Neuronal stem cell (in vitro differentiated cells): ENCODE data around the gene AHCYL2.
"Not testable (repeated sequence)": the region's sequence is repeated elsewhere in the genome, so short reads cannot be mapped to it uniquely, and the experiment has no call there.

Experiments
- DNase-seq: peaks from one replicate; pipeline ENCODE4 v3.0.0-alpha.2; 2013; ENCODE audit warnings: low spot score
- H2AFZ ChIP-seq: one replicate; pipeline ENCODE4 v1.6.1; 2013; ENCODE audit warnings: mild to moderate bottlenecking, low read length, inconsistent platforms
- H2AK5ac ChIP-seq: 2 replicates; pipeline ENCODE4 v1.6.1; 2013; ENCODE audit warnings: low read depth, mild to moderate bottlenecking, inconsistent platforms, low read length, moderate library complexity, mixed read lengths
- H2BK120ac ChIP-seq: 2 replicates; pipeline ENCODE4 v1.6.1; 2013; ENCODE audit warnings: low read depth, mild to moderate bottlenecking, inconsistent platforms, low read length, moderate library complexity, mixed read lengths
- H2BK12ac ChIP-seq: one replicate; pipeline ENCODE4 v1.6.1; 2013; ENCODE audit warnings: low read length, inconsistent platforms
- H2BK15ac ChIP-seq: 2 replicates; pipeline ENCODE4 v1.6.1; 2013; ENCODE audit warnings: mild to moderate bottlenecking, low read length, inconsistent platforms, mixed read lengths
- H2BK5ac ChIP-seq: one replicate; pipeline ENCODE4 v1.6.1; 2013; ENCODE audit warnings: inconsistent platforms, mild to moderate bottlenecking, low read length, moderate library complexity
- H3K14ac ChIP-seq: one replicate; pipeline ENCODE4 v1.6.1; 2013; ENCODE audit warnings: low read length, inconsistent platforms
- H3K18ac ChIP-seq: 2 replicates; pipeline ENCODE4 v1.6.1; 2013; ENCODE audit warnings: low read length, inconsistent platforms
- H3K23ac ChIP-seq: 2 replicates; pipeline ENCODE4 v1.6.1; 2013; ENCODE audit warnings: low read depth, mild to moderate bottlenecking, mixed read lengths, low read length, inconsistent platforms; ENCODE audit not compliant: poor library complexity
- H3K27ac ChIP-seq: replicated peaks from 3 replicates; pipeline ENCODE4 v1.5.1; 2013; ENCODE audit warnings: low read length, inconsistent platforms
- H3K27me3 ChIP-seq, 3 experiments: 2 replicates each; pipeline ENCODE4 v1.6.1; 2013; ENCODE audit warnings: low read length in 3 of 3, mild to moderate bottlenecking in 2 of 3, inconsistent platforms in 1 of 3, low read depth in 1 of 3, mixed read lengths in 1 of 3, moderate library complexity in 1 of 3; ENCODE audit not compliant: control insufficient read depth in 3 of 3, insufficient read depth in 3 of 3
- H3K36me3 ChIP-seq, 2 donors: replicated peaks in 1 of 2; 2 replicates each; pipeline ENCODE4 v1.6.1; 2013; ENCODE audit warnings: low read length in 2 of 2; ENCODE audit not compliant: control insufficient read depth in 2 of 2, insufficient read depth in 2 of 2
- H3K4ac ChIP-seq: 2 replicates; pipeline ENCODE4 v1.6.1; 2013; ENCODE audit warnings: inconsistent platforms, mild to moderate bottlenecking, low read length, moderate library complexity
- H3K4me1 ChIP-seq, 2 donors: 1 replicate in 1 of 2; 2 replicates in 1 of 2; pipeline ENCODE4 v1.6.1; 2013; ENCODE audit warnings: low read length in 2 of 2, low read depth in 1 of 2; ENCODE audit not compliant: control insufficient read depth in 2 of 2, insufficient read depth in 1 of 2
- H3K4me2 ChIP-seq: one replicate; pipeline ENCODE4 v1.6.1; 2013; ENCODE audit warnings: mild to moderate bottlenecking, low read length, inconsistent platforms; ENCODE audit not compliant: insufficient read depth, poor library complexity, severe bottlenecking
- H3K4me3 ChIP-seq, 2 donors: 2 replicates each; pipeline ENCODE4 v1.5.1; 2013; ENCODE audit warnings: low read length in 2 of 2, mild to moderate bottlenecking in 2 of 2, inconsistent platforms in 1 of 2, moderate library complexity in 1 of 2
- H3K79me1 ChIP-seq: one replicate; pipeline ENCODE4 v1.6.1; 2013; ENCODE audit warnings: low read depth, mild to moderate bottlenecking, inconsistent platforms, low read length, moderate library complexity
- H3K9ac ChIP-seq: one replicate; pipeline ENCODE4 v1.6.1; 2013; ENCODE audit warnings: mild to moderate bottlenecking, low read depth, low read length, inconsistent platforms; ENCODE audit not compliant: poor library complexity
- H3K9me3 ChIP-seq, 2 donors: replicated peaks in 1 of 2; 2 replicates each; pipeline versions ENCODE3 to v1.6.1; 2013; ENCODE audit warnings: low read length in 2 of 2, mild to moderate bottlenecking in 2 of 2, inconsistent platforms in 1 of 2, low read depth in 1 of 2, mixed read lengths in 1 of 2, moderate library complexity in 1 of 2; ENCODE audit not compliant: control insufficient read depth in 2 of 2, insufficient read depth in 1 of 2
- H4K8ac ChIP-seq: one replicate; pipeline ENCODE4 v1.6.1; 2013; ENCODE audit warnings: low read depth, mild to moderate bottlenecking, inconsistent platforms, low read length, moderate library complexity
- H4K91ac ChIP-seq: one replicate; pipeline ENCODE4 v1.6.1; 2013; ENCODE audit warnings: low read length, low read depth, mild to moderate bottlenecking, inconsistent platforms; ENCODE audit not compliant: poor library complexity
- WGBS, 2 donors: extraction: QIAGEN DNeasy Blood & Tissue Kit; methylation state at CpG; one replicate each; pipeline ENCODE4 v1.1.7; 2013; ENCODE audit warnings: missing lambda C conversion rate in 2 of 2, mixed read lengths in 1 of 2; ENCODE audit not compliant: insufficient read length in 2 of 2, insufficient replicate concordance in 1 of 2; ENCODE audit errors: extremely low coverage in 2 of 2; 5-methylcytosine and 5-hydroxymethylcytosine counted together

AHCYL2 gene

DNA sequence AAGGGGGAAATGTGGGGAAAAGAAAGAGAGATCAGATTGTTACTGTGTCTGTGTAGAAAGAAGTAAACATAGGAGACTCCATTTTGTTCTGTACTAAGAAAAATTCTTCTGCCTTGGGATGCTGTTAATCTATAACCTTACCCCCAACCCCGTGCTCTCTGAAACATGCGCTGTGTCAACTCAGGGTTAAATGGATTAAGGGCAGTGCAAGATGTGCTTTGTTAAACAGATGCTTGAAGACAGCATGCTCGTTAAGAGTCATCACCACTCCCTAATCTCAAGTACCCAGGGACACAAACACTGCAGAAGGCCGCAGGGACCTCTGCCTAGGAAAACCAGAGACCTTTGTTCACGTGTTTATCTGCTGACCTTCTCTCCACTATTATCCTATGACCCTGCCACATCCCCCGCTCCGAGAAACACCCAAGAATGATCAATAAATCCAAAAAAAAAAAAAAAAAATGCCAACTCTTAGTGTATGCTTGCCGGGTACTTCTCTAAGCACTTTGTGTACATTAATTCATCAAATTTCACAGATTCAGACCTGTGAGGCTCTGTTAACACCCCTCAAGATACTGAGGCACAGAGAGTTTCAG lies 7.9 kb upstream of the AHCYL2 start:
- not testable (repeated sequence) for H2AFZ ChIP-seq, H3K9me3 ChIP-seq, H4K8ac ChIP-seq, H2BK120ac ChIP-seq, H4K91ac ChIP-seq, H3K18ac ChIP-seq, H3K27ac ChIP-seq, H3K14ac ChIP-seq, H2AK5ac ChIP-seq, H2BK12ac ChIP-seq, H3K9ac ChIP-seq, H3K4me2 ChIP-seq, H3K4me1 ChIP-seq, H3K23ac ChIP-seq, H2BK5ac ChIP-seq, H3K4me3 ChIP-seq, H3K27me3 ChIP-seq, H2BK15ac ChIP-seq, H3K4ac ChIP-seq, H3K79me1 ChIP-seq, DNase-seq
- no CpG with 5 or more reads among the region's 8 CpGs for WGBS, 2 donors
- H3K36me3 ChIP-seq = peaks cover 11 to 20% of the 10 kb centered on the region in 2 donors

GRCh38 chr7:129218514-129219062 lies 6.2 kb upstream of the AHCYL2 start:
- no peak overlapping the region for H3K18ac ChIP-seq
- H2BK5ac ChIP-seq = no peak overlapping the region
- H3K4me1 ChIP-seq = peaks cover 2% of the 10 kb centered on the region in 2 donors
- H3K14ac ChIP-seq = no peak overlapping the region
- peak; percentile 88 for DNase-seq
- no CpG with 5 or more reads among the region's 9 CpGs for WGBS, 2 donors
- peak overlapping the region; percentile 89 for H2AFZ ChIP-seq
- no peak overlapping the region for H3K4ac ChIP-seq
- no peaks in the 10 kb centered on the region for H3K79me1 ChIP-seq
- H2BK120ac ChIP-seq = no peak overlapping the region
- peaks cover 0 to 6% of the 10 kb centered on the region in 2 donors for H3K36me3 ChIP-seq
- no peak overlapping the region for H3K4me2 ChIP-seq
- H3K9me3 ChIP-seq = peaks cover 3 to 5% of the 10 kb centered on the region in 2 donors
- peak overlapping the region; percentile 3 for H2AK5ac ChIP-seq
- H2BK15ac ChIP-seq = no peak overlapping the region
- no peak overlapping the region for H3K27ac ChIP-seq
- H4K8ac ChIP-seq = no peak overlapping the region
- H3K4me3 ChIP-seq = no peak overlapping the region
- H2BK12ac ChIP-seq = no peak overlapping the region
- no peak overlapping the region for H3K9ac ChIP-seq
- no peaks in the 10 kb centered on the region for H3K27me3 ChIP-seq
- H4K91ac ChIP-seq = no peak overlapping the region
- H3K23ac ChIP-seq = no peak overlapping the region

DNA sequence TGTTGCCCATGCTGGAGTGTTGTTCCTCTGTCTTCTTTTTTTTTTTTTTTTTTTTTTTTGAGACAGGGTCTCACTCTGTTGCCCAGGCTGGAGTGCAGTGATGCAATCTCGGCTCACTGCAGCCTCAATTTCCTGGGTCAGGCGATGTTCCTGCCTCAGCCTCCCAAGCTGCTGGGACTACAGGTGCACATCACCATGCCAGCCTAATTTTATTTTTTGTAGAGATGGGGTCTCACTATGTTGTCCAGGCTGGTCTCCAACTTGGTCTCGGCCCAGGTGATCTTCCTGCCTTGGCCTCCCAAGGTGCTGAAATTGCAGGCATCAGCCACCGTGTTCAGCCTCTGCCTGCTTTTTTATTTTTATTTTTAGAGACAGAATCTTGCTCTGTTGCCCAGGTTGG lies 5.7 kb upstream of the AHCYL2 start:
- DNase-seq, H2AFZ ChIP-seq, H4K91ac ChIP-seq, H2BK5ac ChIP-seq, H3K9me3 ChIP-seq, H3K4me2 ChIP-seq, H3K4ac ChIP-seq, H3K27me3 ChIP-seq, H2BK12ac ChIP-seq, H3K18ac ChIP-seq, H3K79me1 ChIP-seq, H3K36me3 ChIP-seq, H3K9ac ChIP-seq, H2BK15ac ChIP-seq, H2BK120ac ChIP-seq, H3K4me1 ChIP-seq, H3K23ac ChIP-seq, H3K14ac ChIP-seq, H3K4me3 ChIP-seq, H3K27ac ChIP-seq, H2AK5ac ChIP-seq, H4K8ac ChIP-seq: not testable (repeated sequence)
- no CpG with 5 or more reads among the region's 4 CpGs for WGBS, 2 donors

GRCh38 chr7:129222064-129222463 lies 2.8 kb upstream of the AHCYL2 start:
- Histone ChIP-seq H2AFZ (peak overlapping the region; percentile 42), H2BK5ac (no peak overlapping the region), H3K9me3 (no peaks in the 10 kb centered on the region), H3K4me1 (peaks cover 2 to 6% of the 10 kb centered on the region in 2 donors), H3K23ac (no peak overlapping the region), H3K79me1 (no peaks in the 10 kb centered on the region), H3K9ac (no peak overlapping the region), H2BK12ac (no peak overlapping the region), H3K18ac (no peak overlapping the region), H3K4me2 (no peak overlapping the region), H3K27ac (no peak overlapping the region), H3K4ac (no peak overlapping the region), H4K8ac (no peak overlapping the region), H3K36me3 (no peaks in the 10 kb centered on the region), H3K4me3 (no peak overlapping the region), H2BK120ac (no peak overlapping the region), H2AK5ac (no peak overlapping the region), H3K27me3 (no peaks in the 10 kb centered on the region), H2BK15ac (no peak overlapping the region), H4K91ac (no peak overlapping the region), H3K14ac (no peak overlapping the region)
- WGBS, 2 donors = no CpG with 5 or more reads among the region's 4 CpGs
- no peak for DNase-seq
